NT2/D1 (cell line): ENCODE results near the gene ZNF446.

Source experiments
- SUZ12 ChIP-seq: IDR thresholded peaks from 2 replicates; pipeline ENCODE4 v1.6.1; 2011; ENCODE audit not compliant: insufficient read length, insufficient read depth; ENCODE audit errors: extremely low read depth
- YY1 ChIP-seq: IDR thresholded peaks from 2 replicates; pipeline ENCODE4 v1.6.1; 2011; ENCODE audit not compliant: insufficient read length, insufficient read depth
- ZNF274 ChIP-seq: IDR thresholded peaks from 2 replicates; pipeline ENCODE4 v1.6.1; 2011; ENCODE audit warnings: mild to moderate bottlenecking, low read depth, low read length

- TF ChIP-seq ZNF274 (no peak), YY1 (no peak), SUZ12 (no peak)
Measured at GRCh38 chr19:58477871-58478270, 1.7 kb downstream of the ZNF446 start.
